ENCODE results near the gene FOXN4. TPM values are rescaled to one million over a fixed set of nuclear protein-coding genes. Genes with fewer than 3 reads are reported as not detected.
A peak's percentile ranks its signal among the peaks of the same experiment; 100 is the strongest.

The FOXN4 gene, protein sequence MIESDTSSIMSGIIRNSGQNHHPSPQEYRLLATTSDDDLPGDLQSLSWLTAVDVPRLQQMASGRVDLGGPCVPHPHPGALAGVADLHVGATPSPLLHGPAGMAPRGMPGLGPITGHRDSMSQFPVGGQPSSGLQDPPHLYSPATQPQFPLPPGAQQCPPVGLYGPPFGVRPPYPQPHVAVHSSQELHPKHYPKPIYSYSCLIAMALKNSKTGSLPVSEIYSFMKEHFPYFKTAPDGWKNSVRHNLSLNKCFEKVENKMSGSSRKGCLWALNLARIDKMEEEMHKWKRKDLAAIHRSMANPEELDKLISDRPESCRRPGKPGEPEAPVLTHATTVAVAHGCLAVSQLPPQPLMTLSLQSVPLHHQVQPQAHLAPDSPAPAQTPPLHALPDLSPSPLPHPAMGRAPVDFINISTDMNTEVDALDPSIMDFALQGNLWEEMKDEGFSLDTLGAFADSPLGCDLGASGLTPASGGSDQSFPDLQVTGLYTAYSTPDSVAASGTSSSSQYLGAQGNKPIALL
- under 1 TPM in 1 of 9 donors, not detected in 8; 0.22 TPM for total RNA-seq
- polyA plus RNA-seq, result under 1 TPM in 1 of 3 donors, not detected in 2; 0.24 TPM
- long read RNA-seq, donor 1, result 0 reads
- long read RNA-seq, donor 2, result 0 reads
- long read RNA-seq, donor 3, result 0 reads
- long read RNA-seq, donor 4, result 0 reads
- long read RNA-seq, donor 5, result 0 reads
- long read RNA-seq, donor 6, result 0 reads
- long read RNA-seq, donor 7, partial matches to known transcripts, result 8 of 8 reads
- long read RNA-seq, donor 7, other reads (novel, unspliced or antisense), result 0 of 8 reads
- long read RNA-seq, donor 8, result 0 reads
- long read RNA-seq, donor 9, result 0 reads
- long read RNA-seq, donor 10, result 0 reads

- peaks cover 12 to 14% of the 10 kb centered on the region in 2 donors for H3K4me1 ChIP-seq (replicated peaks in 1 of 2)
- no peaks in the 10 kb centered on the region for H3K36me3 ChIP-seq (replicated peaks in 1 of 2)
- TF ChIP-seq, protein P1, sequence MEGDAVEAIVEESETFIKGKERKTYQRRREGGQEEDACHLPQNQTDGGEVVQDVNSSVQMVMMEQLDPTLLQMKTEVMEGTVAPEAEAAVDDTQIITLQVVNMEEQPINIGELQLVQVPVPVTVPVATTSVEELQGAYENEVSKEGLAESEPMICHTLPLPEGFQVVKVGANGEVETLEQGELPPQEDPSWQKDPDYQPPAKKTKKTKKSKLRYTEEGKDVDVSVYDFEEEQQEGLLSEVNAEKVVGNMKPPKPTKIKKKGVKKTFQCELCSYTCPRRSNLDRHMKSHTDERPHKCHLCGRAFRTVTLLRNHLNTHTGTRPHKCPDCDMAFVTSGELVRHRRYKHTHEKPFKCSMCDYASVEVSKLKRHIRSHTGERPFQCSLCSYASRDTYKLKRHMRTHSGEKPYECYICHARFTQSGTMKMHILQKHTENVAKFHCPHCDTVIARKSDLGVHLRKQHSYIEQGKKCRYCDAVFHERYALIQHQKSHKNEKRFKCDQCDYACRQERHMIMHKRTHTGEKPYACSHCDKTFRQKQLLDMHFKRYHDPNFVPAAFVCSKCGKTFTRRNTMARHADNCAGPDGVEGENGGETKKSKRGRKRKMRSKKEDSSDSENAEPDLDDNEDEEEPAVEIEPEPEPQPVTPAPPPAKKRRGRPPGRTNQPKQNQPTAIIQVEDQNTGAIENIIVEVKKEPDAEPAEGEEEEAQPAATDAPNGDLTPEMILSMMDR (IDR thresholded peaks at IDR 0.05), result no peak
- no peak for TF ChIP-seq POLR2A (IDR thresholded peaks at IDR 0.05)
- peak within 1 kb of the TSS in 2 of 4 donors; percentile 3 to 50 for H3K4me3 ChIP-seq
- no peak for DNase-seq
- 10 to 48% (median 20%) methylated on average over 8 to 43 of the region's 43 CpGs for WGBS, 4 donors
- peaks cover 23% of the 10 kb centered on the region for H3K27me3 ChIP-seq
- intact Hi-C loops (cut with DNase I), result no loop called here
- no peak within 1 kb of the TSS for H3K27ac ChIP-seq
- no peaks in the 10 kb centered on the region for H3K9me3 ChIP-seq (replicated peaks in 1 of 3)
Observed at GRCh38 chr12:109308534-109309380, at the start of gene FOXN4. Gene FOXN4 (minus strand): TSS chr12:109309284. CDS start chr12:109308321, 963 bp downstream.

GRCh38 chr12:109358154-109358869, 49.2 kb upstream of the FOXN4 start:
- Histone ChIP-seq H3K9me3 (replicated peaks in 1 of 3) (no peaks in the 10 kb centered on the region), H3K27ac (no peak overlapping the region), H3K4me3 (no peak overlapping the region), H3K27me3 (peaks cover 7% of the 10 kb centered on the region), H3K4me1 (replicated peaks in 1 of 2) (no peaks in the 10 kb centered on the region), H3K36me3 (replicated peaks in 1 of 2) (no peaks in the 10 kb centered on the region)
- intact Hi-C loops (cut with DNase I), result no loop called here
- no peak for DNase-seq
- 64 to 74% (median 71%) methylated on average over 10 of the region's 10 CpGs for WGBS, 4 donors
- TF ChIP-seq POLR2A (IDR thresholded peaks at IDR 0.05), result no peak

- WGBS, 4 donors, result 38 to 65% (median 43%) methylated on average over 2 of the region's 2 CpGs
- no peaks in the 10 kb centered on the region for H3K9me3 ChIP-seq (replicated peaks in 1 of 3)
- intact Hi-C loops (cut with DNase I), result no loop called here
- no peaks in the 10 kb centered on the region for H3K36me3 ChIP-seq (replicated peaks in 1 of 2)
- no peak for TF ChIP-seq POLR2A (IDR thresholded peaks at IDR 0.05)
- TF ChIP-seq, protein P1 (IDR thresholded peaks at IDR 0.05), result no peak
- no peak overlapping the region for H3K4me3 ChIP-seq
- DNase-seq, result no peak
- H3K27me3 ChIP-seq, result peaks cover 7% of the 10 kb centered on the region
- no peaks in the 10 kb centered on the region for H3K4me1 ChIP-seq (replicated peaks in 1 of 2)
- H3K27ac ChIP-seq, result no peak overlapping the region
Observed at GRCh38 chr12:109357032-109357431, 47.9 kb upstream of the FOXN4 start.

DNA sequence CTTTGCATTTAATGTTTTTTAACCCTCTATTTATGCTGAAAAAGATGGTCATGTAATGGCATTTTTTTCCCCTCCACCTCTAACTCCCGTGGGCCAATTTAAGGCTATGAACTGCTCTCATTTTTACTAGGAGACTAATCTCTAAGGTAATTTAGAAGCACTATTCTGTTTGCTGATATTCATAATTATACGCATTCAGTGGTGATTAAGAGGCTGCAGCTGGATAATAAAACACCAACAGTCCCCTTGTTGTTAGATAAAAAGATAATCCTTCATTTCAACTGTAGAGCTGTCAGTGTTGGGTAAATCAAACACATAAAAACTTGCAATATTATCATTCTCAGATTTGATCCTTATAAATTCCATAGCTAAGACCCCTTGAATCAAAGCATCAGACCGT, 47.5 kb upstream of the FOXN4 start:
- H3K4me3 ChIP-seq, result no peak overlapping the region
- H3K27me3 ChIP-seq, result peaks cover 7% of the 10 kb centered on the region
- DNase-seq, result no peak
- intact Hi-C loops (cut with DNase I), result no loop called here
- no peak for TF ChIP-seq POLR2A (IDR thresholded peaks at IDR 0.05)
- TF ChIP-seq, protein P1 (IDR thresholded peaks at IDR 0.05), result no peak
- no peaks in the 10 kb centered on the region for H3K36me3 ChIP-seq (replicated peaks in 1 of 2)
- 63 to 74% (median 70%) methylated on average over 3 of the region's 3 CpGs for WGBS, 4 donors
- H3K9me3 ChIP-seq (replicated peaks in 1 of 3), result no peaks in the 10 kb centered on the region
- no peaks in the 10 kb centered on the region for H3K4me1 ChIP-seq (replicated peaks in 1 of 2)
- no peak overlapping the region for H3K27ac ChIP-seq
